COLO829 (cell line): ENCODE results near the gene PGBD5.

Experiments used
- DNase-seq: peaks from one replicate; pipeline ENCODE4 v3.0.0; 2012; ENCODE audit warnings: low spot score

PGBD5 gene

DNA sequence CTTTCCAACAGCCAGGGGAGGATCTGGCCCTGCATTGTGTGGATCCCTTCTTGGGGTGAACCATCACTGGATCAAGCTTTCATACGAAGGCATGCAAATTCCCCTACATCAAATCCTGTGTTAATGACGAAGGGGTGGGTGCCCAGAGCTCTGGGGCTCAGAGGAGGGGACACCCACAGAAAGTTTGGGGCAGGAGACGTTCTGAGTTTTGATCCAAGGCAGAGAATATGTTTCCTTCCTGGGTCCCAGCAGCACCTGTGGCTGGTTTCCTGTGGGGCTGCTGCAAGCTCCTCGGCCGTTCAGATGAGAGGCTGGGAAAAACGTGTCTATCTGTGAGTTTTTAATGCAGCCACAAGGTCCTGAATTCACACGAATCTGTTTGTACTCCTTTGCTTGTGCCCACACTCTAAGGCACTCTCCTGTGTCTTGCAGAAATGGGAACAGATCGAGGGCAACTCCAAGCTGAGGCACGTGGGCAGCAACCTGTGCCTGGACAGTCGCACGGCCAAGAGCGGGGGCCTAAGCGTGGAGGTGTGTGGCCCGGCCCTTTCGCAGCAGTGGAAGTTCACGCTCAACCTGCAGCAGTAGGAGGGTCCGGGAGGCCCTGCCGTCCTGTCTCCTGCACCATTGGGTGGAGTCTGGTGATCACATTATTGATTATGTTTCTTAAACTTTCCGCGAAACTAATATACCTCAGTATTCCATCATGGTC is 147.1 kb downstream of the PGBD5 start:
- DNase-seq, result no peak

DNA sequence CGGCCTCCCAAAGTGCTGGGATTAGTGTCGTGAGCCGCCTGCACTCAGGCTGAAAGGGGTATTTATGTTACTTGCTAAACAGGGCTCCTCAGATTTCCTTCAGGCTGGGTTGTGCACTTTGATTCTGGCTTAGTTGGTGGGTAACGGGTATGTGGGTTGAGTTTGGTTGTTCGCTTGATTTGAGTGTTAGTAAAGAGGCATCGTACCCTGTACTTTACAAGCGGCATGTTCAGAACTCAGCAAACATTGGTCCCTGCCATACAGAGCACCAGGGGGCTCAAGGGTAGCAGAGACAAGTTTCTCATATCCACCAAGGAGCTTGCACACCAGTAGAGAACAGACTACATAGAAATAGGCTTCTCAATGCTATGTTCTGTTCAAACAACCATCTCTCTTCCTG is 147.8 kb downstream of the PGBD5 start:
- no peak for DNase-seq

DNA sequence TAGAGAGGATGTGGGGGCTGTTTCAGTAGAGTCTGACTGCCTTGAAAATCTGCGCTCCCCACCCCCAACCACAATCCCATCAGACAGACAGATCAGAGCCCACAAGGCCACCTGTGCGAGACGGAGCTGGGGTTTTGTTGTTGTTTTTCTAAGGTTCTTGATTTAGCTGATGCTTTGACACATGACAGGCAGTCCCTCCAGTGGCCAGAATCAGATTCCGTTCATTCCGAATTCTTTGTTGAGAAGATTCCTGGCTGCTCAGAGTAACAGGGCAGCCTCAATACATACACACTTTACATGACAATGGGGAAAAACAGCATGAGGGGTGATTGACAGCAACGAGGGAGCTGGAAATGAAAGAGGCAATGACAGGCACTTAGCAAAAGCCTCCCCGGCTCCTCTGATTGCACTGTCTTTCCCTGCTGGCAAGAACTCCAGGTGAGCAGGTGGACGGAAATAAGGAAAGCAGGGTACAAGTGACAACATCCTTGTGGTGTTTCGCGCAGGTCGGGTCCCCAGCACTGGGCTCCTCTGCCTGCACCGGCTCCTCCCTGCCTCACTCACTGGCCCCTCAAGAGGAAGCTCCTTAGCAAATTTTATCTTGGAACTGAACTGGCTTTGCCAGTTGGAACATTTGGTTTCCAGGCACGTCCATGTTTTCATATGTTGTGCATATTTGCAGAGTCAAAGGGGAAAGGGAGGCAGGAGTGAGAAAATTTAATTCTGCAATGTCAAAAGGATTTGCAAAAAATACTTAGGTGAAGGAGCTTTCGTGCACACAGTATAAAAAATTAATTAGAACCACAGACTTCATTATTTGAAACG is 148.7 kb downstream of the PGBD5 start:
- DNase-seq, result no peak

DNA sequence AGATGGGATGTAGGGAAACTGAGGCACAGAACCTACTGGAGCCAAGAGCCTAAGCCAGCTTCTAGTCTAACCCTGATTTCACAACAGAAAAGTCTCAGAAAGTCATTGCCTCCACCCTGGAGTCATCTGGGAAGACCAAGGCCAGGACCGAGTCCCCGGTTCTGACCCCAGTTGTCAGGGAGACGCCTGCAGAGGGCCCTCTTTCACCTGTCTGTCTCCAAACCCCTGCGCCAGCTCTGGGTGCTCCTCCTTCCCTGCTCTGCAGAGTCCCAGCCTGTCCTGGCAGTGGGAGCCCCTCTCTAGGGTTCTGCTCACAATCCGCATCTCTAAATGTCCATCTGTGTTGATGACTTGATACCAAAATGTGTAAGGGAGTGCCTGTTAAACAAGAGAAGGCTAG is 149.7 kb downstream of the PGBD5 start:
- no peak for DNase-seq

DNA sequence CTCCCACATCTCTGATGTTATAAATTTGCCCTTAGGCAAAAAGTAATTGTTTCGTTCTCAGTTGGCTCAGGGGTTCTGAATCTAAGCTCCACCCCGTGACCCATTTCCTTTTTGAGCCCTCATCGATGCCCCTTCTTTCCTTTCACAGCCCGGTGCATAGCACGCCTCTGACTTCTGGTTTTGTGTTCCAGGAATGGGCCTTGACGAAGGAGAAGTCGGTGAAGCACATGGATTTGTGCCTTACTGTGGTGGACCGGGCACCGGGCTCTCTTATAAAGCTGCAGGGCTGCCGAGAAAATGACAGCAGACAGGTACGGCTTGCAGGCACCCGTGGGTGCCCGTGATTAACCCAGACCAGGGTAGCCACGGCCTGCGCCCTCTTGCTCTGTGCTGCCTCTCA is 151.9 kb downstream of the PGBD5 start:
- DNase-seq, result no peak

DNA sequence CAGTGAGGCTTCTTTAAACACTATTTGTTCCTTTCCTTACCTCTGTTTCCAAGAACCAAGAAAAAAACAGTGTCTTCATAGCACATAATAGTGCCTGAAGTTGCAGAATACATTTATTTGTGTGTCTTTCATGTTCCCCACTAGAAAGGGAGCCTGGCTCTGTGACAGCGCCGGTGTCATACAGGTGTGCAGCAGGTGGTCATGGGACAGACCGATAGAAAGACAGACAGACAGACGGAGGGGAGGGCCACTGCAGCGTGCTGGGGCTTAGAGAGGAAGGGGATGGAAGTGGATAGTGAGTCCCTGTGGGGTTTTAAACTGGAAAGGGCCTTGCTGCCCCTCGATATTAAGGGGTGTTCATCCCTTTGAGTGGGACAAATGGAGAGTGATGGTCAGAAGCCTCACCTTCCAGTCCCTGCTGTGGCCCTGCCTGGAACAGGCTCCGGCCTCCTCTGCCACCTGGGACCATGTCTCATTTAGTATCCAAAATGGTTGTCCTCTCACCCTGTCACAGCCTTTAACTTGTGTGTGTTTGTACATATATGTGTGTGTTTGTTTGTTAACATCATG is 152.9 kb downstream of the PGBD5 start:
- no peak for DNase-seq

DNA sequence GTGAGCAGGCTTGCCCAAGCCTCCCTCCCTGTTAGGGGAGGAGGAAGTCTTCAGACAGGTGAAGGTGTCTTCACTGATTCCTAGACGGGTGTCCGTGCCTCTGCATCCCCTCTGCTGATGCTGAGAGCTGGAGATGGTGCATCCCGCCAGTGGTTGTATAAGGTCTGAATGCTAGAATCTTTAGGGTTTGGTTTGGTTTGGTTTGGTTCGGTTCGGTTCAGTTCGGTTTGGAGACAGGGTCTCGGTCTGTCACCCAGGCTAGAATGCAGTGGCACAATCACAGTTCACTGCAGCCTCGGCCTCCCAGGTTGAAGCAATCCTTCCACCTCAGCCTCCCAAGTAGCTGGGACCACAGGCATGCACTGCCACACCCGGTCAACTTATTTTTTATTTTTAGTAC is 153.6 kb downstream of the PGBD5 start:
- DNase-seq, result no peak

DNA sequence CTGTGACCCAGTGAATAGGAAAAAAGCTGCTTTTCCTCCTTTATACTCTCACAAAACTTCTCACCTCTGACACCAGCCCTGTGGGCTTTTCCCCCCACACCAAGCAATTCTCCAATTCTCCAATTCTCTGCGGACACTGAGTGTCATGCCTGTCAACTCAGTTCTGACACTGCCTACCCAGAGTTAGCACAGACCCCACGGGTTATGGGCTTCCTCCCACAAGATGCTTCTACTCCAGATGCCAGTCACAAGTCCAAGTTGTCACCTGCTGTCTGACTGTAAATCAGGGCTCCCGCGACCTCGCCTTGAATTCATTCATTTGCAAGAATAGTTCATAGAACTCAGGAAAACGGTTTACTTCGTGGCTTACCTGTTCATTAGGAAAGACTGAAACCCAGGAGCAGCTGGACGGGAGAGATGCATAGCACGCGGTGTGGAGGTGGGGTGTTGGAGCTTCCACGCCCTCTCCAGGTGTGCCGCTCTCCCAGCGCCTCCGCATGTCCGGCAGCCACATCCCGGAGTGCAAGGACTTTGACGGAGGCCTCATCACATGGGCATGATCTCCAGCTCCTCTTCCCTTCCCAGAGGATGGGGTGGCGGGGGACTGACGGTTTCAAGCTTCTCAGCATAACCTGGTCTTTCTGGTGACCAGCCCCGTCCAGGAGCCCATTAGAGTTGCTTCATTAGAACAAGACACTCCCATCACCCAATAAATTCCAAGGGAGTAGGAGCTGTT is 154.7 kb downstream of the PGBD5 start:
- DNase-seq, result no peak

DNA sequence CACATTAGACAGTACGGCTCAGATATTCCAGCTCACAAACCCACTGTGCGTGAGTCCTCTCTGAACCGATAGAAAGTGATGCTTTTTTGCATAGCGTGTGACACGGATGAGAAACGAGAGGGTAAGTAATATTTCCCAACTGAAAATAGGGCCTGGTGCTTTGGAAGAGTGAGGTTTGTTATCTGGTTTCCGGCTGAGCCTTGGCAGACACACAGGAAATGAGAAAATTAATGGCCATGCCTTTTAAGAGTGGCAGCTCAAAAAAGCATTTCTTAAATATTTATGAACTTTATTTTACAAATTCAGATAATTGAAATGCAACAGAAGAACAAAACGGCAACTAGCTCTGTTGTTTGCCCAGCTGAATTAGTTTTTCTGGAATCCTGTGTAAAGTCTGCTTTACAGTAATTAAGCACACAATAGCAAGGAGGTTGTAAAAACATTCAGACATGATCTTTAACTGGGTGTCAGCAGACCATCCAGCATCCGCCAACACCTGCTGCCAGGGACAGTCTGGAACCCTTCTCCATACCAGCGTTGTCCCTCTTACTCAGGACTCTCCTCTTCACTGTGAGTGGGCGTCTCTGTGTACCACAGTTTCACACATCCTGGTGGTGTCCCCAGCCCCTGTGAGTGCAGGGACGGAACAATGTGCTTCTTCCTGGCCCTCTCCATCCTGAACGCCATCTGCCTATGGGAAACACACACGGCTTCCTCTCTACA is 155.4 kb downstream of the PGBD5 start:
- no peak for DNase-seq

DNA sequence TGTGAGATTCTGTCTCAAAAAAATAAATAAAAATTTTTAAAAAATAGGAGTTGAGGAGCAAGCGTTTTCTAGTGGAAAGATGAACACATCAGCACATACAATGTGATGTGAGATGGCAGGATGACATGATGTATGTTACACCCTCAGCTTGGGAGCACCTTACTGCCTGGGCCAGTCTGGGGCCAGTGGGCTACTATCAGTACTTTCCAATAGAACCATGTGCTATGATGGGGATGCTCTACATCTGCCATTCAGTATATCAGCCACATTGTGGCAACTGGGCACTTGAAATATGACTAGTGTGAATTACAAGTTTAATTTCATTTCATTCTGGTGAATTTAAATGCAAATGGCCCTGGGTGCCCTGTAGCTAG is 156.0 kb downstream of the PGBD5 start:
- no peak for DNase-seq

DNA sequence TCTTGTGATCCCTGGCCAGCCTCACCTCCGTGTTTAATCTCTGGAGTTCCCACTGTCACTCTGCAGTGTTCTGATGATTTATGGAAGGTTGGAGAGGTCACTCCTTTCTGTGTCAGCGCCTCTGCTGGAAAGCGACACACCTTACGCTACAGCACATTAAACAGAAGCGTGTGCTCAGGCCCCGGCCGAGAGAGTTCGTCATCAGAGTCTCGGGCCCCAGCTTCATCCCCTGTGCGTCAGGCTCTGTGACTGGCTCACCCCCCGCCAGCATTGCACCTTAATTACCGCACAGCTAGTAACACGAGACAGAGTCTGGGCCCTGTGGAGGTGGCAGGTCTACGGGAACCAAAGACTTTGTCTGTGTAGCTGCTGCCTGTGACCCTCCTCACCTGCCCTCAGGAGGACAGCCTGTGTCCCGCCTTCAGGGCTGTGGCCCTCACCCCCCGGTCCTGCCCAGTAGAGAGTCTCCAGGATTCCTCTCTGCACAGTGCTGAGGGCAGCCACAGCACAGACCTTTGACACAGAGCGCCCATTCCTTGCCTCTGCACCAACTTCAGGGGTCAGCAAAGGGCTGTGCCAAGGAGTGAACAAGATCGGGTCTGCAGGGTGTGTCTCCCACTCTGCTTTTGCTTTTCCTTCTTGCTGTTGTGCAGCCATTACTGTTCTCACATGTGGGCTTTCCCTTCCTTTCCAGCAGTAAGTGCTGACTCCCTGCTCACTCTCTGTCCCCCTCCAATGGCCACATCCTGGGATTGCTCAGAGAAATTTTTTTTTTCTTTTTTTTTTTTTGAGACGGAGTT is 157.6 kb downstream of the PGBD5 start:
- peak; percentile 92 for DNase-seq

DNA sequence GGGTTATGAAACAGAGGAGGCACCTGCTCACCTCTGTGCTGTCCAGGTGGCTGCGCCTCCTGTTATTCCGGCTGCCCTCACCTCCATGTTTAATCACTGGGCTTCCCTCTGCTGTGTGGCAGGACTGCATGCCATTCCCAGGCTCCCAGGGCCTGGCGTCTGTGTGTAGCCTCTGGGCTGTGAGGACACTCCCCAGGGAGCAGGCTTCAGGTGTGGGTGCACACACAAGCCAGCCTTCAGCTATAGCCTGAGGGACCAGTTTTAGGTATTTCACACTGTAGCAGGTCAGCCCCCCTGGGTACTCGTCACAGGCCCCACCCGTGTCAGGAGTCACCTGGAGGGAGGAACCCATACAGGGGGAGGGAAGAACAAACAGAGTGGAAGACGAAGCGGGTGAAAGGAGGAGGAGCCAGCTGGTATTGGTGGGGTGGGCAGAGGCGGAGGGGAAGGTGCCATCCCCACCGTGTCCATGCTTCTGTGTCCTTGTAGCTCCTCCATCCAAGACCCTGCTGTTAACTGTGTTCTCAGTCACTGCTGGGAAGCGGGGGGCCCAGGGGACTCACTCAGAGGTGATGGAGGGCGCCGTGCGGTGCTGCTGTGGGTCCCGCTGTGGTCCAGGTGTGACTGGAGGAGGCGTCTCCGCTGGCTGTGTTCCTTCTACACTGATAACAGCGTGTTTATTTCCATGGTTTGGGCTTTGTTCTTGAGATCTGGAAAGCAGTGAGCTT is 158.6 kb downstream of the PGBD5 start:
- DNase-seq, result no peak

DNA sequence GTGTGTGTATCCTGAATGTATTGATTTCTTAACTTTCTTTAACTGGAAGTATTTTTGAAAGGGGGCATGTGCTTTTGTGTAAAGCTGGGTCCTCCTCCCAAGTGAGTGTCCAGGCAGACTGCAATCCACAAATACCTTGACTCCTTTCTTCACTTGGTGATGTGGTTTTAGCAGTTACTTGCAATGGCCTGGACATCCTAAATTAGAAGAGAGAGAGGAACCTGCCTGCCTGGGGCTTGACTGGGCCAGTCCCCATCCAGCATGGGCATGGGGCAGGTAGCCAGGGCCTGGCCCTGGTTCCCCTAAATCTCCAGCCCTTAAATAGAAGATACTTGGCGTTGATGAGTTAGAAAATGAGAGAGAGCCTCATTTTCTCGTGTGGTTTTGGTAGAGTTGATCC is 159.7 kb downstream of the PGBD5 start:
- no peak for DNase-seq

DNA sequence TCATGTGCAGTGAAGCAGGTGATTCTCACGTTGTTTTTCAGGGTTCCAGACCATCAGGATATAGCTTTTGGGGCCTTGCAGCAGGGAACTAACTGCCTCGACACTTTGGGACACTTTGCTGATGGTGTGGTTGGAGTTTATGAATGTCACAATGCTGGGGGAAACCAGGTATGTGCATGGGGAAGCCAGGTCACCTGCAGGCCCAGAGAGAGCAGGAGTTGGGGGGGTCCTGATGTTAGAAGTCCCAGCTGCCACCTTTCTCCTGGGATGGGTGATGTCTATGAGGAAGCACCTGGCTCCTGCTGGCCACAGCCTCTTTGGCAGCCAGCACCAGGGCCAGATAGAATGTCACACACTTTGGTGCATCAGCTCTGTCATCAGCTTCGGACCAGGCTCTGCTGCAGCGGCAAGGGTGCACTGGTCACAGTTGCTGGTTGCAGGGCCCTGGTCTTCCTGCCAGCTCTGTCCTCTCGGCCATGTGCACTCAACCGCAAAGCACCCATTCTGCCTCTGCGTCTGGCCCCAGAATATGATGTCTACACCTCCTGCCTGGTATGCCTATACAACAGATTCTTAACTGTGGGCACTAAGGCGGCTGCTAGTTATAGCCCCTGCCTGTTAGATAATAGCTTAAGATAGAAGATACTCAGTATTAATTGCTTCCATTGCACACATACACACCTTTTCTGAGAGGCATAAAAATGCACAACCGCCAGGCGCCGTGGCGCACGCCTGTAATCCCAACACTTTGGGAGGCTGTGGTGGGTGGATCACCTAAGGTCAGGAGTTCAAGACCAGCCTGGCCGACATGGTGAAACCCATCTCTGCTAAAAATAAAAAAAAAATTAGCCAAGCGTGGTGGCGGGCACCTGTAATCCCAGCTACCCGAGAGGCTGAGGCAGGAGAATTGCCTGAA is 160.7 kb downstream of the PGBD5 start:
- DNase-seq, result no peak
